LoVo (cell line): ENCODE measurements around the gene KRT10.

Experiments used
- DNase-seq: peaks from one replicate; pipeline ENCODE4 v3.0.0-alpha.2; 2016; ENCODE audit warnings: low spot score

Gene KRT10

GRCh38 chr17:40803617-40804082, 18.8 kb downstream of the KRT10 start:
- DNase-seq: peak; percentile 89

DNA sequence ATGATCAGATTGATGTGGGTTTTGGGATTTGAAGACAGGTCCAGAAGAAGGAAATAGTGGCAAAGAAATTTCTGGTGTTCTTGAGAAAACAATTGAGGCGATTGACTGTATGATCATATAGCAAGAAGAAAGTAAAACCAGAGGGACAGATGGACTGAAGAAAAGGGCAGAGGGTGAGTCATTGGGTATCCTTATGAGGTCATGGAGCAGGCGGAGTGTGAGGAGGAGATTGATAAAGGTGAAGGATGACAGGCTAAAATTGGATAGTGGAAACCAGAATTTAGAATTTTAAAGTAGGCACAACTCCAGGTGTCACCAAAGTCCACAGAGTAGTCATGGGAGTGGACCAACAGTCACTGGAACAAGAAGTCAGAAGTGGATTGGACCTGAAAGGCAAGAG, 21.3 kb downstream of the KRT10 start:
- DNase-seq: no peak

DNA sequence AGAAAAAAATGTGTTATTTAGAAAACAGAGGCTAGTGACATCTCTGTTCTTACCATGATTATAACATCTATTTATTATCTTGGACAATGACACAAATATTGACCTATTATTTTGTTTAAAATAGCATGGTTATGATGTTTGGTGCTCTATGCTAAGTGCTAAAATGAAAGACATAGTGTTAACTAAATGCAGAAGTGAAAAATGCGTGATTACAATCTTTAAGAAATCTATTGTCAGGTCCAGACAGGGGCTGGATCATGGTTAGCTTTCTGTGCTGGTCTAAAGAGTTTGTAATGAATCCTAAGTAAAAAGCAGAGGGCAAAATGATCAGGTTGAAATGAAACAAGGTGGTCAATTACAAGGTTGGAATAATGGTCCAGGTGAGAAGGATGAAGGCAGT, 22.0 kb downstream of the KRT10 start:
- DNase-seq: no peak

DNA sequence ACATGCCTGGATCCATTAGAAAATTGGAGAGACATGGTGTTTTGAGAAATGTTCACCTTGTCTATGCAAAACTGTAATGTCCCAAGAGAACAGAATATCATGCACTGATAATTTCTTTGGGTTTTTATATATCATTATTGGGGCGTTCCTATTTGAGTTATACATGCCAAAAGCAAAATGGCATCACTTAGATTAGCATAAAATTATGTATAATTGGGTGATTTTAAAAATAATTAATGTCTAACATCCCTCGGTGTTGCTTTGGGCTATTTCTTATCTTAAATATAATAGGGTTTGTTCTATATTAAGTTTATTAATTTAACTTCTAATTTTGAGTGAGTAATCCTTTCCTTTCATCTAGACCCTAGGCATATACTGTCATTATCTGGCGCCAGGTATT, 22.6 kb downstream of the KRT10 start, which contains the start of gene KRT28:
Gene KRT28 (minus strand): TSS at position 101 of the 400 bp plus-strand sequence. CDS start 66 bp downstream, at position 35.
- DNase-seq: no peak

DNA sequence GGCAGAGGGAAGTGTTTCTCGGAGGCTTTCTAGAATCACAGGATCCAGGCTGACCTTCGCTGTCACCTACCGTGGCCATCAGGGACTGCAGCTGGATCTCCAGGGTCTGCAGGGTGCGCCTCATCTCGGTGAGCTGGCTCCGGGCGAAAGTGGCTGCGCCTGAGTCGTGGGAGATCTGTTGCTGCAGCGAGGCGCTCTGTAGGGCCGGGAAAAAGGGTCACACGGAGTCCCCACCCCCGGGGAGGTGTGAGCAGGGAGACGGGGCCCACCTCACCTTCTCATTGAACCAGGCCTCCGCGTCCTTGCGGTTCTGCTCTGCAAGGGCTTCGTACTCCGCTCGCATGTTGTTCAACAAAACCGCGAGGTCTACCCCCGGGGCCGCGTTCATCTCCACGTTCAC, 25.6 kb downstream of the KRT10 start:
- no peak for DNase-seq

- no peak for DNase-seq
Observed at GRCh38 chr17:40795019-40795667, 27.3 kb downstream of the KRT10 start.

DNA sequence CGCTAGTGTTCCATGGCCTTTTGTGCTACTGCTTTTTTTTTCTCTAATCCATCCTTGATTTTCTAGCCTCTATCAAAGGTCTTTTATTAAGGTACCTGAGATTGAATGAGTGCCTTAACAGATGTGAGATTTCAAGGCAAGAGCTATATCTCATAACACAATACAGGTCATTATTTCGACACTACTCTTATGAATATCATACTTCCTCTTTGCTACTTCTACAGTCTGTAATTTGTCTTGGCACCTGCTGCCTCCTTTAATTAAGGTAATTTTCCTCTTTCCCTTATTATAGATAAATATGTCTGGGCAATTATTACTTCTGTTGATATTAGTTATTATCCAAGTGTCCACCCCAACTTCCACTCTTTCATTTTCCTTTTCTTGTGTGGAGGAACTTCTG, 27.9 kb downstream of the KRT10 start:
- no peak for DNase-seq

DNA sequence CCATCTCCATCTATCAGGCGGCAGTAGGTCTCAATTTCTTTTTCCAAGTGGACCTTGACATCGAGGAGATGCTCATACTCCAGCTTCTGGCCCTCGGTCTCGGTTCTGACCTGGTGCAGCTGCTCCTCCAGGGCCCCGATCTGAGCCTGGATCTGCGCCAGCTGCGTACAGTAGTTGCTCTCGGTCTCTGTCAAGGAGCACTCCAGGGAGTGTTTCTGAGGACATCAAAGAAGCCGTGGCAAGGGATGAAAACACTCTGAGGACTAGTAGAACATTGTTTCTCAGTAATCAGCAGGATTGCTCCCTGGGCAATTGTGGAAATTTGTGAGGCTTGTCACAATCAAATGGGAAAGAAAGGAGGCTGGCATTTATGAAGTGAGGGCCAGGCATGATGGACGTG, 28.6 kb downstream of the KRT10 start:
- DNase-seq: no peak

GRCh38 chr17:40791787-40792436, 30.5 kb downstream of the KRT10 start:
- DNase-seq: no peak

GRCh38 chr17:40791111-40791510, 31.3 kb downstream of the KRT10 start:
- DNase-seq: no peak

DNA sequence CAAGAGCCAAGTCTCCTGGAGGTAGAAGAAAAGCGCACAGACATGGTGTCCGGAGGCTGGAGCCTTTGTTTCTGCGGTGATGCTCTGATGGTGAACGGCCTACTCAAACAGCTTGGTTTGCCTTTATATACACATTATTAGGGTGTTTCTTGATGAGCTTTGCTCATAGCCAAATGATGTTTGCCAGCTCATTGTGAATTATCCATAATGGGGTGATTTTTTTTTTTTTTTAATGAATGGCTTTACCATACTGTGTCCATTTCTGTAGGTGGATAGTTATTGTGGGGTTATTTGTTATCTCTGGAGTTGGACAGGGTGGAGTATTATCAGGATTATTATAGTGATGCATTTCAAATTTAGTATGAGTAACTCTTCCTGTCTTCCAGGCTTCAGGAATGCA, 40.0 kb downstream of the KRT10 start, which contains the start of gene KRT27:
Gene KRT27 (minus strand): TSS at position 101 of the 400 bp plus-strand sequence. CDS start 57 bp downstream, at position 44.
- no peak for DNase-seq

GRCh38 chr17:40779181-40779909, 43.1 kb downstream of the KRT10 start:
- DNase-seq: no peak

GRCh38 chr17:40778461-40778860, 44.0 kb downstream of the KRT10 start:
- no peak for DNase-seq

DNA sequence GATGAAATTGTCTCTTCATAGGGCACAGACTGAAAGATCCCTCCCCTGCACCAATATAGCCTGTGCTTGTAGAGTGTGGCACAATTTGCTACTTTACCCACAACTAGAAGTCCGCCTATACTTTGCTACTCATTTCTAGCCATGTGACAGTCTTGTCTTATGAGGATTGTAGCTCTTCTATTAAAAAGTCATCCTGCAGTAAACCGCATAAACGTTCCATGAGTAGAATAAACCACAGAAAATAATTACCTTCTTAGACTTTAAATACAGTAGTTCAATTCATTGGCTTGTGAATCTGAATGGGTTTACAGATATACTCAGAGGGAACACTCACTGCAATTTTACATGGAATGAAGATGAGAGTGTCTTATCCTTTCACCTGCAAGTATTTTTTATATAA, 44.4 kb downstream of the KRT10 start:
- no peak for DNase-seq

DNA sequence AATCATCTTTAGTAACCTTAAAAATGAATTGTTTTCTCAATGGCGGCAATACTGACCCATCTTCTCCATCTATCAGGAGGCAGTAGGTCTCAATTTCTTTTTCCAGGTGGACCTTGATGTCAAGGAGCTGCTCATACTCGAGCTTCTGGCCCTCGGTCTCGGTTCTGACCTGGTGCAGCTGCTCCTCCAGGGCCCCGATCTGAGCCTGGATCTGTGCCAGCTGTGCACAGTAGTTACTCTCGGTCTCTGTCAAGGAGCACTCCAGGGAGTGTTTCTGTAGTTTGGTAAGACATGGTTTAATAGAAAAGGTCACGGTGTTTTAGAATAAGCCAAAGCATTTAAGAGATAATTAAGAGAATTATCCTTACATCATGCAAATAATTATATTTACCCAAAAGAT, 45.0 kb downstream of the KRT10 start:
- no peak for DNase-seq

DNA sequence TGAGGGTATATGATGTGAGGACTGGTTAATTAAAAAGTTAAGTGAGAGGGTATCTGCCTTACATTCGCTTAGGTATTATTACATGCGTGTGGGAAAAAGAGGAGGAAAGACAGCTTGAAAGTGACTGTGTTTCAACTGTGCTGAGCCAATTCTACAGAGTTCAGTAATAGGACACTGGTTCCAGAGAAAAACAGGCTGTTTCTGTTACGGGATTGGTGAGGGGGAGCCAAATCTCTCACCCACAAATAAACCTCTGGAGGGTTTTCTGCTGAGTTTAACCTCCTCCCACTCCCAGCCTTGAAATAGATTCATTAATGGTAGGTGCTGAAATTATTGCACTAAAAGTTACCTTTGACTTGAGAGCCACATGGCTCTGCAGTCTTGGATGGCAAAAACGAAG, 46.5 kb downstream of the KRT10 start:
- no peak for DNase-seq

DNA sequence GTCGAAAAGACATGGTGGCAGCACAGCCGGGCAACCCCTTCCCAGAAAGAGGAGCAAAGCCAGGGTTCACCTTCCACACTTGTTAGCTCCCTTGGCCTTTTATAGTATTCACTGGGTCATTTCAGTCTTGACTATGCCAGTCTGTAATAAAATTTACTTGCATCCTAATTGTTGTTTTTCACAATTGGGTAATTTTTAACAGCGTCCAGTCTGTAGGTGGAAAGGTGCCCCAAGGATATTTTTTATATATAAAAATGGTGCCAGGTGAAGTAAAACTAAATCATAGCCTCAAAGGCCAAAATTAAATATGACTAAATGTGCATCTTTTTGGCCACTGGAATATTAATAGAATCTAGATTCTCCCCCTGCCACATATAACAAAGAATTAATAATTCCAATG, 50.3 kb downstream of the KRT10 start, which contains the start of gene KRT26:
Gene KRT26 (minus strand): TSS at position 101 of the 400 bp plus-strand sequence. CDS start 88 bp downstream, at position 13.
- no peak for DNase-seq
